K562 (cell line): ENCODE data around the gene RPL7A. TPM values are rescaled to one million over a fixed set of nuclear protein-coding genes. Genes with fewer than 3 reads are reported as not detected.

Source experiments
- ATAC-seq: fragments of 200-7000 bp; cut with Tn5 transposase; 3 replicates; pipeline ENCODE4 v1.9.1; 2020; ENCODE audit warnings: moderate library complexity
- BruUV-seq: library from RNA; stranded (reverse); fragments of 400-500 nt; replicated peaks from 2 replicates; lab custom pipeline; 2021; lab: Mats Ljungman, UMichigan
- CTCF ChIA-PET: fragments of 300-600 bp; formaldehyde crosslinking; extraction: SDS; loops from one replicate; lab custom pipeline; 2021; ENCODE audit warnings: low intra/inter-chr PET ratio; lab: Yijun Ruan, JAX
- POLR2A ChIA-PET: fragments of 300-600, 350-650 bp; sonication (Branson Sonifier 250); formaldehyde crosslinking; extraction: SDS; loops from one replicate; lab custom pipeline; 2021; ENCODE audit warnings: antibody characterized with exemption, inconsistent platforms; lab: Yijun Ruan, JAX
- DNase-seq, 4 experiments: peaks; one replicate each; pipeline versions ENCODE4 v3.0.0 to v3.0.0-alpha.2; 2011 to 2018; ENCODE audit warnings: low spot score in 3 of 4, mixed read lengths in 3 of 4; ENCODE audit errors: extremely low read depth in 1 of 4
- FAIRE-seq: peaks from 2 replicates; lab custom pipeline; 2011; peaks lifted over from hg19 to GRCh38; lab: Jason Lieb, UNC
- H2AFZ ChIP-seq: 2 replicates; pipeline ENCODE4 v1.6.0; 2011; ENCODE audit warnings: low read depth, low read length, control low read depth, inconsistent platforms
- H3K27ac ChIP-seq: fragments of 200-600 bp; 3 replicates; pipeline ENCODE4 v1.8.0; 2011; ENCODE audit warnings: low read depth, mild to moderate bottlenecking, control low read depth, inconsistent platforms, low read length, moderate library complexity, mixed read lengths; ENCODE audit errors: extremely low read depth
- H3K27me3 ChIP-seq, 2 experiments: fragments of 300-600 bp in 1 of 2; 2 replicates in 1 of 2; 3 replicates in 1 of 2; pipeline versions ENCODE4 v1.6.0 to v1.8.0; 2011; ENCODE audit warnings: inconsistent platforms in 2 of 2, low read length in 2 of 2, mild to moderate bottlenecking in 1 of 2, mixed read lengths in 1 of 2, moderate library complexity in 1 of 2; ENCODE audit not compliant: control insufficient read depth in 2 of 2, insufficient read depth in 2 of 2
- H3K36me3 ChIP-seq: fragments of 300-600 bp; 3 replicates; pipeline ENCODE4 v1.8.0; 2011; ENCODE audit warnings: mild to moderate bottlenecking, low read length, inconsistent platforms; ENCODE audit not compliant: control insufficient read depth, insufficient read depth
- H3K4me1 ChIP-seq, 2 experiments: fragments of 200-600 bp in 1 of 2; replicated peaks in 1 of 2; 2 replicates in 1 of 2; 3 replicates in 1 of 2; pipeline versions ENCODE4 v1.5.1 to v1.8.0; 2011; ENCODE audit warnings: inconsistent platforms in 2 of 2, low read length in 2 of 2, mild to moderate bottlenecking in 1 of 2, mixed read lengths in 1 of 2, moderate library complexity in 1 of 2; ENCODE audit not compliant: control insufficient read depth in 2 of 2, insufficient read depth in 2 of 2
- H3K4me2 ChIP-seq: 2 replicates; pipeline ENCODE4 v1.6.1; 2011; ENCODE audit warnings: low read length, control low read depth, inconsistent platforms, mixed read lengths; ENCODE audit not compliant: insufficient read depth
- H3K4me3 ChIP-seq: fragments of 200-600 bp; sonication (generic), shearing (Covaris generic); 2 replicates; pipeline ENCODE4 v1.5.1; 2016; ENCODE audit warnings: control low read depth, inconsistent platforms
- H3K79me2 ChIP-seq: fragments of 200-600 bp; 3 replicates; pipeline ENCODE4 v1.8.0; 2011; ENCODE audit warnings: low read length, inconsistent platforms; ENCODE audit not compliant: control insufficient read depth, insufficient read depth
- H3K9ac ChIP-seq, 2 experiments: 2 replicates each; pipeline versions ENCODE4 v1.6.0 to v1.6.1; 2011; ENCODE audit warnings: low read depth in 2 of 2, low read length in 2 of 2, control low read depth in 1 of 2, inconsistent platforms in 1 of 2, mild to moderate bottlenecking in 1 of 2, mixed read lengths in 1 of 2; ENCODE audit not compliant: insufficient read depth in 1 of 2
- H3K9me1 ChIP-seq: one replicate; pipeline ENCODE4 v1.6.0; 2011; ENCODE audit warnings: inconsistent platforms, mild to moderate bottlenecking, low read length, moderate library complexity; ENCODE audit not compliant: control insufficient read depth, insufficient read depth
- H3K9me3 ChIP-seq: replicated peaks from 2 replicates; pipeline ENCODE4 v1.5.1; 2011; ENCODE audit warnings: low read depth, low read length, inconsistent platforms; ENCODE audit not compliant: control insufficient read depth, insufficient read depth
- H4K20me1 ChIP-seq: replicated peaks from 2 replicates; pipeline ENCODE4 v1.6.1; 2011; ENCODE audit warnings: low read length, inconsistent platforms, mixed read lengths; ENCODE audit not compliant: control insufficient read depth, insufficient read depth
- CBX3 ChIP-seq, 2 experiments: IDR thresholded peaks; 1 replicate in 1 of 2; 2 replicates in 1 of 2; pipeline ENCODE4 v1.6.1; 2012; ENCODE audit warnings: inconsistent platforms in 2 of 2, low read length in 2 of 2, borderline replicate concordance in 1 of 2, control low read depth in 1 of 2
- ERF ChIP-seq: fragments of 450-650 bp; formaldehyde crosslinking; IDR thresholded peaks from 2 replicates; pipeline ENCODE4 v1.4.0; 2020; ENCODE audit warnings: mild to moderate bottlenecking, mixed read lengths
- HDAC1 ChIP-seq, 2 experiments: fragments of 450-650 bp; IDR thresholded peaks; 2 replicates each; pipeline ENCODE4 v1.6.1; 2016 to 2017; ENCODE audit warnings: inconsistent platforms in 1 of 2, mild to moderate bottlenecking in 1 of 2, moderate library complexity in 1 of 2
- TRIM24 ChIP-seq, 2 experiments: fragments of 450-650 bp; IDR thresholded peaks; 2 replicates each; pipeline ENCODE4 v1.6.1; 2016
- TSC22D4 ChIP-seq: fragments of 450-650 bp; IDR thresholded peaks from 2 replicates; pipeline ENCODE4 v1.6.1; 2016; ENCODE audit warnings: missing genetic modification characterization, missing biosample characterization, control low read depth
- XRCC3 ChIP-seq: fragments of 450-650 bp; IDR thresholded peaks from 2 replicates; pipeline ENCODE4 v1.6.1; 2017; ENCODE audit warnings: mild to moderate bottlenecking, moderate library complexity
- ZKSCAN1 ChIP-seq: fragments of 150-350 bp; IDR thresholded peaks from 2 replicates; pipeline ENCODE4 v1.6.1; 2016; ENCODE audit warnings: low read depth, low read length
- WGBS: fragments of 100-300 bp; shearing (Covaris generic); methylation state at CpG from one replicate; pipeline ENCODE4 v1.1.6; 2016; ENCODE audit warnings: low coverage, mixed read lengths; ENCODE audit not compliant: insufficient coverage; ENCODE audit errors: missing lambda C conversion rate; 5-methylcytosine and 5-hydroxymethylcytosine counted together
- in situ Hi-C: fragments of 300-500 bp; cut with MboI; formaldehyde crosslinking; loops from 4 replicates; pipeline ENCODE4 v1.15.0; 2018; ENCODE audit warnings: inconsistent platforms, mixed read lengths
- intact Hi-C: fragments of 100-400 bp; cut with micrococcal nuclease; formaldehyde crosslinking; loops from 2 replicates; pipeline ENCODE4 v1.14.2; 2022
- polyA plus RNA-seq, 8 experiments: library from polyadenylated mRNA; depleted of rRNA in 4 of 8; stranded (reverse) in 5 of 8; unstranded in 3 of 8; fragments of >200 nt; fragmentation: Nextera tagmentation in 2 of 8; fragmentation: Illumina TruSeq in 1 of 8; extraction: Ambion mirVana in 2 of 8; extraction: Trizol in 1 of 8; gene quantifications; 2 replicates each; pipeline versions ENCODE4 v1.2.1 to v1.2.3, GENCODE V29; 2011 to 2014; ENCODE audit warnings: inconsistent platforms in 1 of 8, missing spikeins in 1 of 8
- total RNA-seq, 7 experiments: library from RNA; depleted of rRNA in 6 of 7; stranded (reverse); fragments of >200 nt in 6 of 7; fragmentation: Illumina TruSeq in 2 of 7; extraction: Trizol in 2 of 7; gene quantifications; 2 replicates each; pipeline versions ENCODE4 v1.2.1 to v1.2.3, GENCODE V29; 2011 to 2021; ENCODE audit warnings: low replicate concordance in 1 of 7
- TF ChIP-seq, protein P1 (sequence below): fragments of 450-650 bp; IDR thresholded peaks from 2 replicates; pipeline ENCODE4 v1.6.1; 2017; ENCODE audit warnings: antibody characterized with exemption
- TF ChIP-seq, protein P2 (sequence below): fragments of 450-650 bp; IDR thresholded peaks from 2 replicates; pipeline ENCODE4 v1.6.1; 2018; ENCODE audit warnings: mild to moderate bottlenecking, low read depth; ENCODE audit not compliant: partially characterized antibody
- TF ChIP-seq, protein P3 (sequence below): sonication (generic); formaldehyde crosslinking; IDR thresholded peaks from 2 replicates; pipeline ENCODE4 v1.8.1; 2023; ENCODE audit warnings: mild to moderate bottlenecking, missing genetic modification reagents

Gene RPL7A
- total and polyA plus RNA-seq, 9 of the 15 experiments (the other 6 are each of a cell fraction or from before 2014, with no cell fraction given), result 1,935 to 3,760 (median 2,652) TPM

DNA sequence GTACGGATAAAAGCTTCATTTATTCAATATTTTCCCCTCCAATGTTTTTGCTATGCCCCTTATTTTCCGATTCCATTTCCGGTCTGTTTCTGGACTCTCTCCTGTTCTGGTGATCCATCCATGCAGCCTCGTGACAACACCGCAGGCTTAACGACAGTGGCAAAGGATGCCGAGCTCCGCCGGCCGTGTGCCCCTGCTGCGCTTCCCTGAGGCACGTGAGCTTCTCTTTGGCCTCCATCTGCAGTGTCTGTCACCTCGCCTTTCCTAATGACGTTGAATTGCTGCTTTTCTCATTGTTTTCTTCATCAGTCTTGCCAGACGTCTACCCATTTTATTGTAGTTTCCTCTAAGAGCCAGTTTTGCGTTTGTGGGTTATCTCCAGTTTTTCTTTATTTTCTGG lies 40.7 kb upstream of the RPL7A start:
- WGBS, result 58% methylated on average over 15 of the region's 16 CpGs
- H3K27me3 ChIP-seq, result peaks cover 0 to 7% of the 10 kb centered on the region in 2 experiments; a peak in 1 of 5 replicates
- BruUV-seq, result no TSS peak

DNA sequence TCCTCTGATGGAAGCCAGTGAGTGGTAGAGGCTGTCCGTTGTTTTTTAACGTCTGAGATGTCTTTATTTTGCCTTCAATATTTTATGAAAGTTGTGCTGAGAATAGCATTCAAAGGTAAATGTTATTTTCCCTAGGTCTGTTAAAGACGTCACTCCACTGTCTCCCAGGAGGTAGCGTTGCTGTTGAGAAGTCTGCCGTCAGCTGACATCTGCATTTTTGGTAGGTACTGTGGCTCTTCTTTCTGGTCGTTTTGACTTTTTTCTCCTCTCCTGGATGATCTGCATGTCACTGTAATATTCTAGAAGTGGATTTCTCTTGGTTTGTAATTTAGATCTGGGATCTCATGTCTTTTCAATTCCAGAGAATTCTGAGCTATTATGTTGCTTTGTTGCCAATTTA lies 38.4 kb upstream of the RPL7A start:
- BruUV-seq, result no TSS peak
- ChIA-PET POLR2A (no interaction called here), CTCF (no interaction called here)
- in situ Hi-C loops (no loop called here), intact Hi-C loops (no loop called here)
- Histone ChIP-seq H4K20me1 (no peaks in the 10 kb centered on the region), H3K79me2 (no peaks in the 10 kb centered on the region), H3K27me3 (peaks cover 0 to 7% of the 10 kb centered on the region in 2 experiments; a peak in 1 of 5 replicates), H3K9me3 (peaks cover 4% of the 10 kb centered on the region), H2AFZ (no peak overlapping the region), H3K4me2 (no peak overlapping the region), H3K4me1 (peaks cover 3 to 8% of the 10 kb centered on the region in 2 experiments; a peak in 3 of 5 replicates), H3K9ac (no peak overlapping the region), H3K4me3 (no peak overlapping the region), H3K27ac (no peak overlapping the region), H3K36me3 (no peaks in the 10 kb centered on the region), H3K9me1 (no peaks in the 10 kb centered on the region)
- ATAC-seq, result no peak
- peak in 1 of 4 experiments; percentile 23 for DNase-seq
- FAIRE-seq, result no peak
- 21% methylated on average over 6 of the region's 6 CpGs for WGBS
- TF ChIP-seq XRCC3 (0 out of 2 replicates have a peak, but pooled peaks have one; percentile 24), HDAC1 (IDR thresholded peaks at IDR 0.05) (peak in 1 of 2 experiments; percentile 91; a peak in 2 of 4 replicates), TSC22D4 (tag) (no peak), ZKSCAN1 (no peak), ERF (CRISPR knock-in tag) (no peak), TRIM24 (IDR thresholded peaks at IDR 0.05) (peak; percentile 39 to 68; a peak in 2 of 4 replicates), CBX3 (IDR thresholded peaks at IDR 0.05; ENCODE audit: borderline replicate concordance in 1 of 2, low read length in 2 of 2) (peak in 1 of 2 experiments; percentile 96; a peak in 2 of 3 replicates)
- TF ChIP-seq, protein P1, sequence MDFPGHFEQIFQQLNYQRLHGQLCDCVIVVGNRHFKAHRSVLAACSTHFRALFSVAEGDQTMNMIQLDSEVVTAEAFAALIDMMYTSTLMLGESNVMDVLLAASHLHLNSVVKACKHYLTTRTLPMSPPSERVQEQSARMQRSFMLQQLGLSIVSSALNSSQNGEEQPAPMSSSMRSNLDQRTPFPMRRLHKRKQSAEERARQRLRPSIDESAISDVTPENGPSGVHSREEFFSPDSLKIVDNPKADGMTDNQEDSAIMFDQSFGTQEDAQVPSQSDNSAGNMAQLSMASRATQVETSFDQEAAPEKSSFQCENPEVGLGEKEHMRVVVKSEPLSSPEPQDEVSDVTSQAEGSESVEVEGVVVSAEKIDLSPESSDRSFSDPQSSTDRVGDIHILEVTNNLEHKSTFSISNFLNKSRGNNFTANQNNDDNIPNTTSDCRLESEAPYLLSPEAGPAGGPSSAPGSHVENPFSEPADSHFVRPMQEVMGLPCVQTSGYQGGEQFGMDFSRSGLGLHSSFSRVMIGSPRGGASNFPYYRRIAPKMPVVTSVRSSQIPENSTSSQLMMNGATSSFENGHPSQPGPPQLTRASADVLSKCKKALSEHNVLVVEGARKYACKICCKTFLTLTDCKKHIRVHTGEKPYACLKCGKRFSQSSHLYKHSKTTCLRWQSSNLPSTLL, result no peak
- TF ChIP-seq, protein P2, sequence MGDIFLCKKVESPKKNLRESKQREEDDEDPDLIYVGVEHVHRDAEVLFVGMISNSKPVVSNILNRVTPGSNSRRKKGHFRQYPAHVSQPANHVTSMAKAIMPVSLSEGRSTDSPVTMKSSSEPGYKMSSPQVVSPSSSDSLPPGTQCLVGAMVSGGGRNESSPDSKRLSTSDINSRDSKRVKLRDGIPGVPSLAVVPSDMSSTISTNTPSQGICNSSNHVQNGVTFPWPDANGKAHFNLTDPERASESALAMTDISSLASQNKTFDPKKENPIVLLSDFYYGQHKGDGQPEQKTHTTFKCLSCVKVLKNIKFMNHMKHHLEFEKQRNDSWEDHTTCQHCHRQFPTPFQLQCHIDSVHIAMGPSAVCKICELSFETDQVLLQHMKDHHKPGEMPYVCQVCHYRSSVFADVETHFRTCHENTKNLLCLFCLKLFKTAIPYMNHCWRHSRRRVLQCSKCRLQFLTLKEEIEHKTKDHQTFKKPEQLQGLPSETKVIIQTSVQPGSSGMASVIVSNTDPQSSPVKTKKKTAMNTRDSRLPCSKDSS, result peak; percentile 43

More for the DNA sequence above, 40.7 kb upstream of the RPL7A start:
- no peak overlapping the region for H3K4me2 ChIP-seq
- H3K79me2 ChIP-seq, result no peaks in the 10 kb centered on the region
- H2AFZ ChIP-seq, result no peak overlapping the region
- ChIA-PET POLR2A (interaction anchor here (0.6 to 1.9 kb wide), 3 partner anchors 22 to 61 kb away, joined by 3 to 6 read pairs (median 3); partner anchors contain the start of gene ABO), CTCF (no interaction called here)
- no peak for DNase-seq
- no peak overlapping the region for H3K27ac ChIP-seq
- FAIRE-seq, result no peak
- no peaks in the 10 kb centered on the region for H3K9me1 ChIP-seq
- TF ChIP-seq, protein P3, sequence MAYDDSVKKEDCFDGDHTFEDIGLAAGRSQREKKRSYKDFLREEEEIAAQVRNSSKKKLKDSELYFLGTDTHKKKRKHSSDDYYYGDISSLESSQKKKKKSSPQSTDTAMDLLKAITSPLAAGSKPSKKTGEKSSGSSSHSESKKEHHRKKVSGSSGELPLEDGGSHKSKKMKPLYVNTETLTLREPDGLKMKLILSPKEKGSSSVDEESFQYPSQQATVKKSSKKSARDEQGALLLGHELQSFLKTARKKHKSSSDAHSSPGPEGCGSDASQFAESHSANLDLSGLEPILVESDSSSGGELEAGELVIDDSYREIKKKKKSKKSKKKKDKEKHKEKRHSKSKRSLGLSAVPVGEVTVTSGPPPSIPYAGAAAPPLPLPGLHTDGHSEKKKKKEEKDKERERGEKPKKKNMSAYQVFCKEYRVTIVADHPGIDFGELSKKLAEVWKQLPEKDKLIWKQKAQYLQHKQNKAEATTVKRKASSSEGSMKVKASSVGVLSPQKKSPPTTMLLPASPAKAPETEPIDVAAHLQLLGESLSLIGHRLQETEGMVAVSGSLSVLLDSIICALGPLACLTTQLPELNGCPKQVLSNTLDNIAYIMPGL (CRISPR knock-in tag), result no peak
- no peak overlapping the region for H3K4me3 ChIP-seq
- no peak for ATAC-seq
- H4K20me1 ChIP-seq, result no peaks in the 10 kb centered on the region
- no peaks in the 10 kb centered on the region for H3K36me3 ChIP-seq
- no peak overlapping the region for H3K9ac ChIP-seq
- intact Hi-C loops (no loop called here), in situ Hi-C loops (no loop called here)
- H3K9me3 ChIP-seq, result peaks cover 4% of the 10 kb centered on the region
- peaks cover 3 to 16% of the 10 kb centered on the region in 2 experiments; a peak in 3 of 5 replicates for H3K4me1 ChIP-seq
